GM21717 (cell line): Measurements from ENCODE around the gene LLGL1.

Experiments used
- ATAC-seq: cut with Tn5 transposase; IDR thresholded peaks from one replicate; pipeline ENCODE4 v1.9.1; 2021; ENCODE audit warnings: mild to moderate bottlenecking, moderate library complexity; ENCODE audit not compliant: unreplicated experiment

Gene LLGL1

DNA sequence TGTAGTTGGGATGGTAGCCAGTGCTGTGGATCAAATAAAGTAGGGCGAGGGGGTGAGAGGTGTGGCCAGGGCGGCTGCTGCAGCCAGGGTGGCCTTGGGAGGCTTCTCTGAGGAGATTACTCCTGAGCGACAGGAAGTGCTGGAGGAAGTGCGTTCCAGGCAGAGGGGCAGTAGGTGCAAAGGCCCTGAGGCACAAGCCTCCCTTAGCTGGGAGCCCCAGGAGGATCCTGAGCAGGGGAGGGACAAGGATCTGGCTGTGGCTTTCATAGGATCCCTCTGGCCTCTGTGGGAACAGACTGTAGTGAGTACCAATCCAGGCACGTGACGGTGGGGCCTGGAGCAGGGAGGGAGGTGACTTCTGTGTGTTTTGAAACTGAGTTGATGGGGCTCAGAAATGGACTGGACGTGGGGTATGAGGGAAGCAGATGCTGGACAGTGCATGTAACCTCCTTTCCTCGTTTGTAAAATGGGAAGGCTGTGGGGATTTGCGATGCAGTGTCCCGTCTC is 2.8 kb downstream of the LLGL1 start:
- no peak for ATAC-seq

DNA sequence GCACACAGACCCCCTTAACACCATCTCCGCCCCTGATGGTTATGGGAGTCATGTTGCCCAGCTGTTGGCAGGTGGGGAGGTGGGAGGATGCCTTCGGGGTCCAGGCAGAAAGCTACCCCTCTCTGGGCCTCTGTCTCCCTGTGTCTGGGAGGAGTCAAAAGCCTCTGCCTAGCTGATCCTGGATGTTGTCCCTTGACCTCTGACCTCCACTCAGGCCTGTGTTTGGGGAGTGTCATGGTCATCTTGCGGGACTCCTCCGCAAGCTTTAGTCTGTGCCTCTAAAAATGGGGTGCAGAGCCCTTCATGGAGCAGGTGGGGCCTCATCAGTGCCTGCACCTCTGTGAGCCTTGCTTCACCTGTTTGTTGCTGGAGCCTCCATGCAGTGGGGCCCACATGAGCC is 3.8 kb downstream of the LLGL1 start:
- ATAC-seq = no peak

DNA sequence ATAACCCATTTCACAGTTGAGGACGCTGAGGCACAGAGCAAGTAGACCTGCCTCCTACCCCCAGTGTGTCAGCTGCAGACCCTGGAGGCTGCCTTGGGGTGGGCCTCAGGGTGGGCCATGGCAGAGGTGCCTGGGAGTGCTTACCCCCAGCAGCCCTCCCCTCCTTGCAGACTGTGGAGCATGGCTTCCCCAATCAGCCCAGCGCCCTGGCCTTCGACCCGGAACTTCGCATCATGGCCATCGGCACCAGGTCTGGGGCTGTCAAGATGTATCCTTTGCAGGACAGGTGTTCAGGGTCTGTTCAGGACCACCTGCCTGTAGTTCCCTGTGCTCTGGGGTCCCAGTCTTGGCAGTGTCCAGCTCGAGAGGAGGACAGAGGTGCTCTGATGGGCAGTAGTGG is 4.3 kb downstream of the LLGL1 start:
- ATAC-seq = no peak

DNA sequence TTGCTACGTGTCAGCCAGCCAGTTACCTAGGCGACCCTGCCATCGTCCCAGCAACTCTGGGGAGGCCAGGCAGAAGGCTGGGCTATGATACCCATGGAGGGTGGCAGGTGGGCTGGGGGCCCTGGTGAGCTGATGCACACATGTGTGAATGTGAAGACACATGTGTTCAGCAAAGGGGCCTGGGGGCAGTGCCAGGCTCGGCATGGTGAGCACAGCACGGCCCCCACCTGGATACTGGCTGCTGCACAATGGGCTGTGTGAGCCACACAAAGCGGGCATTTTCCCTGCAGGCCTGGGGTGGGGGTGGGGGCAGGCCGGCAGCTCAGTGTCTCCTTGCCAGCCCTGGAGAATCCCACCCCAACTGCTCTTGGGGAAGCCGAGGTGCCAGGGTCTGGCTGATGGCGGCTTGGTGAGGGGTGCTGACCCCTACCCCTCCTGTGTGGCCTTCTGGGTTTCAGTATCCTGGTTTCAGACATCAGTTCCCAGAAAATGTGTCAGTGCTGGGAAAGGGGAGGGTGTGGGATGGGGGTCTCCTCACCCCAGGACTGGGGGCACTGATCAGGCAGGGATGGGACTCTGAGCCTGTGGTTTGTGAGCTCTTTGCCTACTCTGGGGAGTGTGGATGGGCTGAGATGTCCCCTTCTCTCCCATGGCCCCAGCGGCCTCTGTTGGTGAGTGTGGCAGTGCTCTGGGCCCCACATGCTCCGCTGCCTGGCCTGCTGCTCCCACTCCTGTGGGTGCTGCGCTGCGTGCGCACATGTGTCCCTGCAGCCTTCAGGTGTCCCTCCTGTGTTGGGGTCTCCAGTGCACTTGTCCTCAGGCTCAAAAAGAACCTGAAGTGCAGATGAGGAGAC is 5.1 kb downstream of the LLGL1 start:
- ATAC-seq = no peak

DNA sequence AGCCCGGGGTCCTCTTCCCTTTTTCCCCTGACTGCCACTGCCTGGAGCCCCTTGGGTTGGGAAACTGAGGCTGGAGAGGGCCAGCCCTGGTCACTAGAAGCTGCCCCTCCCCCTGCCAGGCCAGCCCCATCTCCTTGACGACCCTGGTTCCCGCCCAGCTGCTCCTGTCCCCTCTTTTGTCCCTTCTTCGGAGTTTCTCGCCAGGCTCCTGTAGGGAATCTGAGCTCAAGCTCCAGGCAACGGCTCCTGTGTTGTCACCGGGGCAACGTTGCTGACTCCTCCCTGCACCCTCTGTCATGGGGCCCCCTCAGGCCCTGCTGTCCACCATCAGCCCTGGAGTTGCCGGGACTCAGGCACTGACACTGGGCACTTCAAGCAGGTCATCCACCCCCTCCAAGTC is 5.7 kb downstream of the LLGL1 start:
- ATAC-seq = no peak

DNA sequence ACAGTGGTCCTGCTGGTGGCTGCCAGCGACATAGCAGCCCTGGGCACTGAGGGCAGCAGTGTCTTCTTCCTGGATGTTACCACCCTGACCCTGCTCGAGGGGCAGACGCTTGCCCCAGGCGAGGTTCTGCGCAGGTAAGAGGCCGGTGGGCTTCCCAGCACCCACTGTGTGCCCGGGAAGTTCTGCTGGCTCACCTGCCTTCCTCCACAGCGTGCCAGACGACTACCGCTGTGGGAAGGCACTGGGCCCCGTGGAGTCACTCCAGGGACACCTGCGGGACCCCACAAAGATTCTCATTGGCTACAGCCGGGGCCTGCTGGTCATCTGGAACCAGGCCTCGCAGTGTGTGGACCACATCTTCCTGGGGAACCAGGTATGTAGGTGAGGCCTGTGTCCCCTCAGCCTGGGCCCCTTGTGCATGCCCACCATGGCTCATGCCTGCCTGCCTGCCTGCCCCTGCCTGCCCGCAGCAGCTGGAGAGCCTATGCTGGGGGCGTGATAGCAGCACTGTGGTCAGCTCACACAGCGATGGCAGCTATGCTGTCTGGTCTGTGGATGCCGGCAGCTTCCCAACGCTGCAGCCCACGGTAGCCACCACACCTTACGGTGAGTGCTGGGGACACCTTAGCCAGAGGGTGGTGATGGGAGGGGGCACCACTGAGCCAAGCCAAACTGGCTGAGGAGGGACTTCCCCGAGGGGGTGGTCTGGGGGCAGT is 8.5 kb downstream of the LLGL1 start:
- no peak for ATAC-seq

DNA sequence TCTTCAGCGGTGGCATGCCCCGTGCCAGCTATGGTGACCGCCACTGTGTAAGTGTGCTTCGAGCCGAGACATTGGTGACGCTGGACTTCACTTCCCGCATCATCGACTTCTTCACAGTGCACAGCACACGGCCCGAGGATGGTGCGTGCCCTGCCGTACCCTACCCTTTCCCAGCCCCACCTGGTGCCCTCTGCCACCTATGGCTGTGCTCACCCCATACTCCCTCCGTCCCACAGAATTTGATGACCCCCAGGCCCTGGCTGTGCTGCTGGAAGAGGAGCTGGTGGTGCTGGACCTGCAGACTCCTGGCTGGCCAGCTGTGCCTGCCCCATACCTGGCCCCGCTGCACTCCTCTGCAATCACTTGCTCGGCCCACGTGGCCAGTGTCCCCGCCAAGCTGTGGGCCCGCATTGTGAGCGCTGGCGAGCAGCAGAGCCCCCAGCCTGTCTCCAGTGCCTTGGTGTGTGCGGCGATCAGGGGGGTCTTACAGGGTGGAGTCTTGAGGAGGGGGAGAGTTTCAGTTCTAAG is 9.5 kb downstream of the LLGL1 start:
- no peak for ATAC-seq

DNA sequence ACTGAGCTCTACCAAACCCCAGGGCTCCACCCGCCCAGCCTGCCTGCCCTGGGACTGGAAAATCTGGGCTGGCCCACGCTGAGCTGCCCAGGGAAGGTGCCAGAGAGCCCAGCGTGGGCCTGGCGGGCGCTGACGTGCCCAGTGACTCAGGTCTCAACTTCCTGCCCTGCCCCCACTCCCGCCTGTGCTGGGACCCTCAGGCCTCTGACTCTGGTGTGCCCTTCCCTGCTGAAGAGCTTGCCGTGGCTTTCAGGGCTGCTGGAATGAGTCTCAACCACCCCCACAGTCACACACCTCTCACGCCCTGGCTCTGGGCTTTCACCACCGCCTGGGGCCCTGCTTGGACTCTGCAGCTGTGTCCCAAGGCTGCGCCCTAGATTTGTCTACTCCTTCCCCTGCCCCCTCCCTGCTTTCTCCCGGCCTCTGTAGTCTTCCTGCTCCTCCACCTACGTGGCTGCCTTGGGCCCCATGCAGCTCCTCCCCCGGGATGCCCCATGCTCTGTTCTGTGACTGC is 10.4 kb downstream of the LLGL1 start:
- no peak for ATAC-seq

DNA sequence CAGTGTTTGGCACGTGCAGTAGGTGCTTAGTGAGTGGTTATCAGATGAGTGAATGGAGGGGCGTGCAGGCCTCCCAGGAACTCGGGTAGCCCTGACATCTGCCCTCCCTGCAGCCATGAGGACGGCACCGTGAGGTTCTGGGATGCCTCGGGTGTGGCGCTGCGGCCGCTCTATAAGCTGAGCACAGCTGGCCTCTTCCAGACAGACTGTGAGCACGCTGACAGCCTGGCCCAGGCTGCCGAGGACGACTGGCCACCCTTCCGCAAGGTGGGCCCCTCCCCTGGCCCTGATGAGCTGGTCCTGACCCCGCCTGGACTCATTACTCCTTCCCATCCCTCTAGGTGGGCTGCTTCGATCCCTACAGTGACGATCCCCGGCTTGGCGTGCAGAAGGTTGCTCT is 11.1 kb downstream of the LLGL1 start:
- ATAC-seq = no peak

DNA sequence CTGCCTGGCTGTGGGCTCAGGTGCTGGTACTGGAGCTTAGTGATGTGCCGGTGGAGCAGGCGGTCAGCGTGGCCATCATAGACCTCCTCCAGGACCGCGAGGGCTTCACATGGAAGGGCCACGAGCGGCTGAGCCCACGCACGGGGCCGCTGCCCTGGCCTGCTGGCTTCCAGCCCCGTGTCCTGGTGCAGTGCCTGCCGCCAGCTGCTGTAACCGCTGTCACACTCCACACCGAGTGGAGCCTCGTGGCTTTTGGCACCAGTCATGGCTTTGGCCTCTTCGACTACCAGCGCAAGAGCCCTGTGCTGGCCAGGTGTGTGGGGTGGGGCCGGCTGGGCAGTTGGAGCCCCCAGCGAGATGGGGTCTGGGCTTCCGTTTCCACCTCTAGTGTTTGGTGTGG is 12.0 kb downstream of the LLGL1 start:
- no peak for ATAC-seq

DNA sequence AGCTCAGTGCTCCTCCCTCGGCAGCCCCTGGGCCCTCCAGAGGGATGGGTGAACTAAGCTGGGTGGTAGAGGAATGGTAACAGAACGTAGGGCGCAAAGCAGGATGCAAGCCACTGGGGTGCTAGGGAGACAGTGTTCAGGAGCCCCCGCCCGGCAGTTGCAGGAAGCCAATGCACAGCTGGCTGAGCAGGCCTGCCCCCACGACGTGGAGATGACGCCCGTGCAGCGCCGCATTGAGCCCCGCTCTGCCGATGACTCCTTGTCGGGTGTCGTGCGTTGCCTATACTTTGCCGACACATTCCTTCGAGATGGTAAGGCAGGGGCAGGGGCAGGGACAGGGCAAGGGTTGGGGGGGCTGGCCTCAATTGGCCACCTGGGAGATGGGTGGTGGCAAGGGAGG is 12.9 kb downstream of the LLGL1 start:
- ATAC-seq = no peak

DNA sequence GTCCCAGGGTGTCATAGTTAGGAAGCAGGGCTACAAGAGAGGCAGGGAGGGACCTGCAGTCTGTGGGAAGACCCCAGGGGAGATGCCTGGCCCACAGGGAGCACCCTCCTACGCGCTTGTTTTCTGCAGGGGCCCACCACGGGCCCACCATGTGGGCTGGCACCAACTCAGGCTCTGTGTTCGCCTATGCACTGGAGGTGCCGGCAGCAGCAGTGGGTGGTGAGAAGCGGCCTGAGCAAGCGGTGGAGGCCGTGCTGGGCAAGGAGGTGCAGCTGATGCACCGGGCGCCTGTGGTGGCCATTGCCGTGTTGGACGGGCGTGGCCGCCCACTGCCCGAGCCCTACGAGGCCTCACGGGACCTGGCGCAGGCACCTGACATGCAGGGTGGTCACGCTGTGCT is 15.0 kb downstream of the LLGL1 start:
- ATAC-seq = no peak

DNA sequence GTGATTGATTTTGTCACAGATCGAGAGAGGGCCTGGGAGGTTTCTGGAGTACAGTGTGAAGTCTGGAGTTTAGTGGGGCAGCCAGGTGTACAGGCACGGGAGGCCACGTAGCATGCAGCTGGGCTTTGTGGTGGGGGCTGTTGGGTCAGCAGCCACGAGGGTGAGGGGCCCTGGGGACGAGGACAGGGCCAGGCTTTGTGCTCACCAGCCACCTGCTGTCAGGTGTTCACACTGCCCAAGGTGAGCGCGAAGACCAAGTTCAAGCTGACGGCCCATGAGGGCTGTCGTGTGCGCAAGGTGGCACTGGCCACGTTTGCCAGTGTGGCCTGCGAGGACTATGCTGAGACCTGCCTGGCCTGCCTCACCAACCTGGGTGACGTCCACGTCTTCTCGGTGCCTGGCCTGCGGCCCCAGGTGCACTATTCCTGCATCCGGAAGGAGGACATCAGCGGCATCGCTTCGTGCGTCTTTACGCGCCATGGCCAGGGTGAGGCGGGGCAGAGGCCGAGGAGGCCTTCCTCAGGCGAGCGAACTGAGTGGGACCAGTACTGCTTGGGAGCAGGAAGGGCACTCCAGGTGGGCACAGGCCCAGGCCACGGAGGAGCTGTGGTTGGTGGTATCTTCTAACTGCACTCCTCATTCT is 15.9 kb downstream of the LLGL1 start:
- ATAC-seq = no peak

DNA sequence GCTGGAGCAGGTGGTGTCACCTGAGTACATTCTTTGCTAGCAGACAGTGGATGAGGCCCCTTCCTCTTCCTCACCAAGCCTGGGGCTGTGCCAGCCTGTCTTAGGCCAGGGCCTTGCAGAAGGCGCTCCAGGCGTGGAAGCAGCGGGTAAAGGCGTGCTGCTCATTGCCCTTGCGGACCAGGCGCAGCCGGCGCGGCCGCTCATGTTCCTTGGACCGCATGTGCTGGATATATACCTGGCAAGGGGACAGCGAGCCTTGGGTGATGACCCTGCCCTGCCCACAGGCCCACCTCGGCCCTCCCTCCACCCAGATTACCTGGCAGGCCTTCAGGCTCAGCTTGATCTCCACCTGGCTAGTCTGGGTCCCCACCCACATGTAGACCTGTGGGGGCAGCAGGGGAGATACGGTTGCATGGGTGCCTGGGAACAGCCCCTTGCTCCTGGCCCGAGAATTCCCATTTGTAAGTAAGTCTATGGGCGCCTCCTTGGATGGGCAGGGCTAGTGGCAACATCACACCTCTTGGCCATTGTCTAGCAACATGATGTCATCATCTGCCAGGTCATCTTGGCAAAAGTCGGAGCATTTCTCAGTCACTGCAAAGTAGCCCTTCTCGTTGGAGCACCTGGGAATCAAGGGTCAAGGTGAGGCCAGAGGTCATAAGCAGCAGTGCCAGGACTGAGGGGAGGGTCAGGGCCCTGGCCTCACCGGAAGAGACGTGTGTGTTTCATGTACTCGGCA is 19.8 kb downstream of the LLGL1 start:
- no peak for ATAC-seq

DNA sequence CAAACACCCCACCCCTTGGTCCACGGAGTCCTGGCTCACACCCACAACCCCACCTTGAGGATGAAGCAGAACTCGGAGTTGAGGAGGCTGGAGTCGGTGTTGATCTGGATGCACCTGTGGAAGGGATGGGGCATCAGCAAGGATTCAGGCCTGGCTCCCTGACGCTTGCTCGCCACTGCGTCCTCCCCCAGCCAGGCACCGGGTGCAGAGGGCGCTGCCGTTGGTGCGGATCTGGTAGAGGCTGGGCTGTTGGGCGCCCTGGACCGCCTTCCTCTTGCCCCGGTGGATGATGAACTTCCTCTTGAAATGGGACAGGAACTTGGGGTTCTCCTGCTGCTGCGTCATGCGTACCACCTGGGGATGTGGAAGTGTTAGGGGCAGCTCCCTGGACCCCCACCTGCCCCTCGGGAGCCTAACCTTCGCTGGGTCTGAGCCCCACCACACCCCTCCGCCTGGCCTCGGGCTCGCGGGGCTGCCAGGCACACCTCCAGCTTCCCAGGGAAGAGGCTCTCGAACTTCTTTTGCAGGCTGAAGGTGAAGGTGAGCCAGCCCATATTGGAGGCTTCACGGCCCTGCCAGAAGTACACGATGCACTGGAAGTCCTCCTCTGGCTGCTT is 20.8 kb downstream of the LLGL1 start:
- no peak for ATAC-seq

DNA sequence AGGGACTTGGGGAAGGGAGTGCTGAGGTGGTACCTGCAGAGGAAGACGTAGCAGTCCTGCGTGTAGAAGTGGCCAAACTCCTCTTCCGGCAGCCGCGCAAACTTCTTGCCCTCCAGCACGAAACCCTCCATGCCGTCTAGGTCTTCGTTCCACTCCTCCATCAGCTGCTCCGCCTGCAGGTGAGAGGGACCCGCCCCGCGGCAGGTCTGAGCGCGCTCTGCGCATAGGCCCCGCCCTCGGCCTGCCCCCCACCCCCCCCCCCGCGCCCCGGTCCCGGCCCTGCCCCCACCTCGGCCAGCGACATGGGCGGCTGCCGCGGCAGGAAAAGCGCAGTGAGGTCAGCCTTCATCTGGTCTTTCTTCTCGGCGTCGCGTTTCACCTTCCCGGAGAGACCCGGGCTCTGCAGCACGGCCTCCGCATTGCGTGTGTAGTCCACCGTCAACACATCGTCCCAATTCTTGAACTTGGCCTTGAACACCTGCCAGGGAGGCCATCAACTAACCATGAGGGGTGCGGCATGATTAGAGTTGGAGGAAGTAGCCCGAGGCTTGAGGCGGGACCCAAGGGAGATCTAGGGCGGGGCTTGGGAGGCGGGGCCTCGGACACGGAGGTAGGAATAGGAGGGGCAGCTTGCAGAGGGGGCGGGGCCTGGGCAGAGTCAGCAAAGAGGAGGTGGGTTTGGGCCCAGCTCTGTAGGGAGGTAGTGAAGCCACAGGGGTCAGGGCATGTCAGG is 21.6 kb downstream of the LLGL1 start:
- ATAC-seq = no peak

DNA sequence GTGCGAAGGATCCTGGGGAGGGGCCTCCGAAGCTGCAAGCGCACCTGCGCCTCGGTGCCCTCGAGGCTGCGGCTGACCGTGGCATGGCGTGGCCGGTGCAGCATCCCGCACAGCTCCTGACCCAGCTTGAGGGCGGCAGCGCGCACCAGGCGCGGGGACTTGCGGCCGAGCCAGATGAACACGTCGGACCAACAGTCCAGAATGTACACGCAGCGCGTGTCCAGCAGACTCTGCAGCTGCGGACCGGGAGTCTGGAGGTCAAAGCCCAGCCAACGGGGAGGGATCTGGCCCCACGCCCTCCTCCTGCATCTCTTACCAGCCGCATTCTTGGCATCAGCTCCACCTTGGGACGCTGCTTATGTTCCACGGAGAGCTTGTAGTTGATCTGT is 22.2 kb downstream of the LLGL1 start:
- ATAC-seq = no peak

DNA sequence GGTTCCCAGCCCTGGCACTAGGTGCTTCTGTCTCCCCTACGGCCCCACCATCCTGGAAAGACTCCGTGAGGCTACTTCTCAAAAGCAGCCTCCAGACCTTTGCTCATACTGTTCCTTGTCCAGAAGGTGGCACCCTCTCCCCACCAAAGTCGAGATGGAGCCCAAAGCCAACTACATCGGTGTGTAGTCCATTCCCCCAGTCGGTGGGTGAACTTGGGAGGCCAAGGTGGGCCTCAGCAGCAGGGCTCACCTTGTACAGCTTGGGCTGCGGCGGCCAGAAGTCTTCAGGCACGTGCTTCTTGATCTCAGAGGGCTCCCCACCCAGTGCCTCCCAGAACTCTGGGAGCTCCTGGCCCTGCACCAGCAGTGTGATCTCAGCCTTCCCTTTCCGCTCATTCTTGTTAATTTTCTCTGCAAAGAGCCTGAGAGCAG is 22.9 kb downstream of the LLGL1 start:
- ATAC-seq = no peak

DNA sequence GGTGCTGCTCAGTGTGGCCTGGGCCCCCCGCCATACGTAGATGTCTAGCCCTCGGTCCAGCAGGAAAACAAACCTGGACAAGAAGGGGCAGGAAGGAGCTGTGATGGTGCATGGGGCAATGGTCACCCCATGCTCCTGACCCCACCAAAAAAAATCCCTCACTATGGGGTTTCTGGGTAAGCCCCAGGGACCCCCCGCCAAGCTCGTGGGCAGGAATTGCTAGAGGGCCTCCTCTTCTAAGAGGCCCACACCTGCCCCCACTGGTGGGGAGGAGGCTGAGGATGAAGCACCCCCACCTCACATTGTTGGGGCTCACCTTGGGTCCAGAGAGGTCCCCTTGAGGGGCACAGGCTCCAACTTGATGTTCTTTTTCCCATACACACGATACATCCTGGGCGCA is 23.4 kb downstream of the LLGL1 start:
- ATAC-seq = no peak

DNA sequence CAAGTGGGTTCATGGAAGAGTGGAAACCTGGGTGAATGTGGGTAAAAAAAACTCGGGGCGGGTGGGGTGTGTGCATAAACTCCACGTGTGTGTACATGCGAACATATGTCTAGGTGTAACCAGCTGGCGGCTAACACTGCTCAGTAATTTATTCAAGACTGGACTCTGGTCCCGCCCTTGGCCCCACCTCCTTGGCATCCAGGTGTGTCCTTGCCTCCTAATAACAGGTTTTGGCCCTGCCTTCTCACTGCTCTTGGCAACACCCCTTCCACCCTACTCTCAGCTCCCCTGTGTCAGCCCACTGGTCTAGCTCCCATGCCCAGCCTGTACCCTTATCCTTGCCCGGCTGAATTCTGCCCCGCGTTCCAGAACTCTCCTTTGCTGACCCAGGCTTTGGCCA is 24.8 kb downstream of the LLGL1 start:
- no peak for ATAC-seq
